Activated CD8-positive, alpha-beta T cell treated with anti-CD3 and anti-CD28 coated beads, Interleukin-2, amount 10 ng/mL, durations not matched to agents 7 days and 5 days (primary cell): ENCODE measurements around the gene NOTCH3. TPM values are rescaled to one million over a fixed set of nuclear protein-coding genes. Genes with fewer than 3 reads are reported as not detected.

ENCODE experiments used
- ATAC-seq: fragments of 150-1000 bp; cut with Tn5 transposase; one replicate; pipeline ENCODE4 v1.10.0; 2021; ENCODE audit warnings: moderate library complexity
- CTCF ChIA-PET: fragments of 350-600 bp; sonication (Branson Sonifier 250); formaldehyde crosslinking; loops from one replicate; lab custom pipeline; 2021; ENCODE audit warnings: antibody characterized with exemption; lab: Charles Lee
- POLR2A ChIA-PET: fragments of 350-600 bp; sonication (Branson Sonifier 250); formaldehyde crosslinking; loops from one replicate; lab custom pipeline; 2021; ENCODE audit warnings: antibody characterized with exemption; lab: Charles Lee
- DNase-seq: peaks from one replicate; pipeline ENCODE4 v3.0.0-alpha.2; 2020
- H3K27ac Mint-ChIP-seq: one replicate; pipeline ENCODE4 v1.8.0; 2021; ENCODE audit warnings: mild to moderate bottlenecking, mixed read lengths
- H3K27me3 Mint-ChIP-seq: one replicate; pipeline ENCODE4 v1.8.0; 2021; ENCODE audit warnings: low read depth, mixed read lengths
- H3K36me3 Mint-ChIP-seq: one replicate; pipeline ENCODE4 v1.8.0; 2021; ENCODE audit warnings: low read depth, mixed read lengths
- H3K4me1 Mint-ChIP-seq: one replicate; pipeline ENCODE4 v1.8.0; 2021; ENCODE audit warnings: low read depth, mixed read lengths
- H3K4me3 Mint-ChIP-seq: one replicate; pipeline ENCODE4 v1.8.0; 2021; ENCODE audit warnings: mild to moderate bottlenecking, mixed read lengths
- H3K9me3 Mint-ChIP-seq: one replicate; pipeline ENCODE4 v1.8.0; 2022; ENCODE audit warnings: mixed read lengths; ENCODE audit not compliant: insufficient read depth
- total RNA-seq, 2 experiments: library from RNA; stranded (reverse); gene quantifications; one replicate each; pipeline ENCODE4 v1.2.3, GENCODE V29; 2021

NOTCH3 gene
- total RNA-seq, 2 experiments from 2014 or later: not detected

- ChIA-PET CTCF (no interaction called here), POLR2A (no interaction called here)
- ATAC-seq: no peak
- Mint-ChIP-seq H3K4me1 (no peaks in the 10 kb centered on the region), H3K27me3 (no peaks in the 10 kb centered on the region), H3K4me3 (no peak overlapping the region), H3K36me3 (peaks cover 2% of the 10 kb centered on the region), H3K9me3 (peaks cover 7% of the 10 kb centered on the region), H3K27ac (no peak overlapping the region)
- DNase-seq: no peak
Observed at GRCh38 chr19:15142313-15142712, 58.5 kb downstream of the NOTCH3 start.

GRCh38 chr19:15141143-15141542, 59.7 kb downstream of the NOTCH3 start:
- DNase-seq: no peak
- Mint-ChIP-seq H3K4me1 (no peaks in the 10 kb centered on the region), H3K4me3 (no peak overlapping the region), H3K9me3 (peaks cover 7% of the 10 kb centered on the region), H3K27ac (no peak overlapping the region), H3K36me3 (peaks cover 2% of the 10 kb centered on the region), H3K27me3 (no peaks in the 10 kb centered on the region)
- ChIA-PET CTCF (no interaction called here), POLR2A (no interaction called here)
- no peak for ATAC-seq

- DNase-seq (no peak), ATAC-seq (no peak)
- Mint-ChIP-seq H3K36me3 (peaks cover 2% of the 10 kb centered on the region), H3K27me3 (no peaks in the 10 kb centered on the region), H3K4me1 (no peaks in the 10 kb centered on the region), H3K4me3 (no peak overlapping the region), H3K9me3 (peaks cover 7% of the 10 kb centered on the region), H3K27ac (no peak overlapping the region)
- CTCF ChIA-PET: no interaction called here
- POLR2A ChIA-PET: no interaction called here
Observed at GRCh38 chr19:15138427-15138826, 62.4 kb downstream of the NOTCH3 start.

- no peak overlapping the region for H3K4me3 Mint-ChIP-seq
- H3K4me1 Mint-ChIP-seq: no peaks in the 10 kb centered on the region
- no peak for ATAC-seq
- DNase-seq: no peak
- H3K36me3 Mint-ChIP-seq: peaks cover 2% of the 10 kb centered on the region
- H3K27ac Mint-ChIP-seq: no peak overlapping the region
- ChIA-PET POLR2A (no interaction called here), CTCF (no interaction called here)
- H3K27me3 Mint-ChIP-seq: no peaks in the 10 kb centered on the region
- H3K9me3 Mint-ChIP-seq: peaks cover 7% of the 10 kb centered on the region
Observed at GRCh38 chr19:15137777-15138176, 63.0 kb downstream of the NOTCH3 start.

GRCh38 chr19:15136234-15136954, 64.4 kb downstream of the NOTCH3 start:
- H3K27me3 Mint-ChIP-seq: no peaks in the 10 kb centered on the region
- no peak for ATAC-seq
- H3K36me3 Mint-ChIP-seq: peaks cover 2% of the 10 kb centered on the region
- H3K4me1 Mint-ChIP-seq: no peaks in the 10 kb centered on the region
- ChIA-PET POLR2A (no interaction called here), CTCF (no interaction called here)
- no peak overlapping the region for H3K27ac Mint-ChIP-seq
- H3K4me3 Mint-ChIP-seq: no peak overlapping the region
- no peak for DNase-seq
- H3K9me3 Mint-ChIP-seq: peaks cover 7% of the 10 kb centered on the region

GRCh38 chr19:15129856-15130585, 70.8 kb downstream of the NOTCH3 start:
- peak overlapping the region; percentile 46 for H3K27ac Mint-ChIP-seq
- peaks cover 19% of the 10 kb centered on the region for H3K4me1 Mint-ChIP-seq
- ATAC-seq: no peak
- H3K4me3 Mint-ChIP-seq: no peak overlapping the region
- H3K9me3 Mint-ChIP-seq: no peaks in the 10 kb centered on the region
- H3K27me3 Mint-ChIP-seq: no peaks in the 10 kb centered on the region
- POLR2A ChIA-PET: no interaction called here
- CTCF ChIA-PET: interaction anchor here (0.6 kb wide), 1 partner anchor 29 kb away, joined by 3 read pairs; no protein-coding TSS in a partner anchor
- no peak for DNase-seq
- H3K36me3 Mint-ChIP-seq: no peaks in the 10 kb centered on the region

GRCh38 chr19:15128162-15128770, 72.5 kb downstream of the NOTCH3 start:
- Mint-ChIP-seq H3K4me1 (peaks cover 30% of the 10 kb centered on the region), H3K27ac (no peak overlapping the region), H3K27me3 (no peaks in the 10 kb centered on the region), H3K9me3 (no peaks in the 10 kb centered on the region), H3K36me3 (peaks cover 2% of the 10 kb centered on the region), H3K4me3 (no peak overlapping the region)
- DNase-seq (no peak), ATAC-seq (no peak)
- POLR2A ChIA-PET: no interaction called here
- CTCF ChIA-PET: interaction anchor here (1.3 kb wide), 1 partner anchor 27 kb away, joined by 6 read pairs; no protein-coding TSS in a partner anchor

- H3K4me3 Mint-ChIP-seq: peak overlapping the region; percentile 12
- H3K27ac Mint-ChIP-seq: peak overlapping the region; percentile 25
- ATAC-seq (no peak), DNase-seq (no peak)
- no peaks in the 10 kb centered on the region for H3K9me3 Mint-ChIP-seq
- peaks cover 32% of the 10 kb centered on the region for H3K4me1 Mint-ChIP-seq
- H3K36me3 Mint-ChIP-seq: peaks cover 16% of the 10 kb centered on the region
- POLR2A ChIA-PET: interaction anchor here (1.3 kb wide), 1 partner anchor 14 kb away, joined by 3 read pairs; no protein-coding TSS in a partner anchor
- CTCF ChIA-PET: interaction anchor here (0.6 to 3.0 kb wide), 5 partner anchors 25 to 969 kb away, joined by 3 to 22 read pairs (median 5); no protein-coding TSS in a partner anchor
- H3K27me3 Mint-ChIP-seq: no peaks in the 10 kb centered on the region
Observed at GRCh38 chr19:15126131-15126910, 74.5 kb downstream of the NOTCH3 start.

- no peaks in the 10 kb centered on the region for H3K9me3 Mint-ChIP-seq
- H3K4me1 Mint-ChIP-seq: peaks cover 32% of the 10 kb centered on the region
- peak overlapping the region; percentile 94 for H3K4me3 Mint-ChIP-seq
- peak; percentile 95 for ATAC-seq
- ChIA-PET POLR2A (interaction anchor here (0.9 to 1.3 kb wide), 4 partner anchors 10 to 711 kb away, joined by 3 to 4 read pairs (median 3); partner anchors contain the start of gene SYDE1), CTCF (interaction anchor here (0.6 to 3.0 kb wide), 6 partner anchors 19 to 970 kb away, joined by 3 to 22 read pairs (median 5); partner anchors contain the start of gene SYDE1)
- peak overlapping the region; percentile 95 for H3K27ac Mint-ChIP-seq
- peak; percentile 99 for DNase-seq
- no peaks in the 10 kb centered on the region for H3K27me3 Mint-ChIP-seq
- H3K36me3 Mint-ChIP-seq: peaks cover 25% of the 10 kb centered on the region
Observed at GRCh38 chr19:15125232-15126067, 75.3 kb downstream of the NOTCH3 start.

GRCh38 chr19:15124572-15125231, 76.1 kb downstream of the NOTCH3 start:
- ChIA-PET CTCF (interaction anchor here (0.7 to 3.0 kb wide), 4 partner anchors 18 to 431 kb away, joined by 3 to 22 read pairs (median 5); partner anchors contain the start of gene SYDE1), POLR2A (interaction anchor here (0.6 to 1.2 kb wide), 6 partner anchors 9 to 712 kb away, joined by 3 to 4 read pairs (median 3); partner anchors contain the start of gene SYDE1)
- H3K36me3 Mint-ChIP-seq: peaks cover 32% of the 10 kb centered on the region
- H3K4me1 Mint-ChIP-seq: peaks cover 25% of the 10 kb centered on the region
- DNase-seq: peak; percentile 39
- H3K27me3 Mint-ChIP-seq: no peaks in the 10 kb centered on the region
- ATAC-seq: peak; percentile 0
- no peaks in the 10 kb centered on the region for H3K9me3 Mint-ChIP-seq
- H3K27ac Mint-ChIP-seq: peak overlapping the region; percentile 95
- peak overlapping the region; percentile 94 for H3K4me3 Mint-ChIP-seq
